GM19467 (cell line): ENCODE measurements around the gene ARHGAP10.
A peak's percentile ranks its signal among the peaks of the same experiment; 100 is the strongest.

Source experiments
- ATAC-seq: cut with Tn5 transposase; IDR thresholded peaks from one replicate; pipeline ENCODE4 v1.9.1; 2021; ENCODE audit warnings: mild to moderate bottlenecking, moderate library complexity; ENCODE audit not compliant: unreplicated experiment

The ARHGAP10 gene

GRCh38 chr4:147730333-147730732 lies 1.6 kb upstream of the ARHGAP10 start:
- ATAC-seq: no peak

DNA sequence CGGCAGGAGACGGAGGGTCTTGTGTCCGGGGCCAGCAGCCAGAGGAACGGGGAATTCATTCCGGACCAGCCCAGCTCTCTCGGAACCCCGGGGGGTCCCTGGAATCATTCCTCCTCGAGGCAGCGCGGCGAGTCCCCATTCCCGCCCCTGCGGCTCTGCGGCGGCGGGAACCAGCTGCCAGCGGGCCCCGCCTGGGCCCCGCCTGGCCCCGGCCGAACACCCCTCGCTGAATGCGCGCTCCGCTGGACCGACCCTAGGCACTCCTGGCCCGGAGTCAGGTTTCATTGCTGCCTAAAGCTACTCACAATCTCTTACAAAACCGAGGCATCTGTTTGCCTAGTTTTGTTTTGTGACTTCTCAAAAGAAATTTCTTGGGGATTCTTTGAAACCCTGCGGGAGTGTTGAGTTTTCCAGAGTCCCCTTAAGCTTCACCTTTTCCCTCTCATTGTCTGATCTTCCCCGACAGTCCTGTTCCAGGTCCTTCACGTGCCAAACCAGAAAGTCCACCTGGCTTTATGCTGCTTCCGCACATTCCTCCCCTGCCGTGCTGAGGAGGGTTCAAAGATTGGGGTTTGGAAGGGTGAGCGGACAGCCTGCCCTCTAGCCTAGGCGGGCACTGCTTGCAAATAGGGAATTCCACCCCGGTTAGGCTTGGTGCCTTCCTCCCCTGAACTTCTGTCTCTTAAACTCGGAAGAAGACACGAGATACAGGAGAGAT lies 789 bp downstream of the ARHGAP10 start:
- peak; percentile 22 for ATAC-seq

- ATAC-seq: no peak
Observed at GRCh38 chr4:147733716-147734344, 1.9 kb downstream of the ARHGAP10 start.

DNA sequence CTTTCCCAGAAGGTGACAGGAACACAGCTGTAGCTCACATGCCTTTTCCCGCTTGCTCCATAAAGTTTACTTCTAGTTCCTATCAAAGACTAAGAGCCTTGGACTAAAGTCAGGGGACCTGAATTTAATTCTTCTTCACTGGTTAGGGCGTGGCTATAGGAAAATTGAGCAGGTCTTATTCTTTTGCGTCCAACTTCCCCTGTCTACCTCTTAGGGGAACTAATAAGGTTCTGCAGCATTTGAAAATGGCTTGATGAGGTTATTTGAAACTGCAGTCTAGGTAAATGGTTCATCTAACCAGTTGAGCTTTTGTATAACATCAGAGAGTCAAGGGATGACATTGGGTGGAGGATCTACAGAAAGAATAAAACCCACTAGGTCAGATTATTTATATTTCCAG lies 2.6 kb downstream of the ARHGAP10 start:
- ATAC-seq: no peak

- peak; percentile 21 for ATAC-seq
Observed at GRCh38 chr4:147735413-147736301, 3.8 kb downstream of the ARHGAP10 start.

DNA sequence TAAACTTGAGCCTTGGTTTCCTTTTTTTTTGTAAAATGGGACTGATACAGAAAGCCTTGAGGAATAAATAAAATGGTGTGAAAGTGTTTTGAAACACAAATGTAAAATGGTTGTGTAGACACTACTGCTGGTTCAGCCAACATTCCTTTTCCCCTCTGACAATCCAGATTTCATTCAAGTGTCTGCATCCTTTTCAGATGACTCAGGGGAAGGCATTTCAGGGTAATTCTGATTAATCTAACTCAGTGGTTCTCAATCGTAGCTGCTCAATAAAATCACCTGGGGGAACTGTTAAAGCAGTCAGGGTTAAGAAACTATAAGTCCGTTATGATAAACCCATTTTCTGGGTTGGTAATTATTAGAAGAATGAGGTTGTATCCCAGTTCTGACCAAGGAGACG lies 4.6 kb downstream of the ARHGAP10 start:
- no peak for ATAC-seq

GRCh38 chr4:147737623-147738022 lies 5.7 kb downstream of the ARHGAP10 start:
- ATAC-seq: no peak

GRCh38 chr4:147739239-147739823 lies 7.4 kb downstream of the ARHGAP10 start:
- ATAC-seq: no peak

DNA sequence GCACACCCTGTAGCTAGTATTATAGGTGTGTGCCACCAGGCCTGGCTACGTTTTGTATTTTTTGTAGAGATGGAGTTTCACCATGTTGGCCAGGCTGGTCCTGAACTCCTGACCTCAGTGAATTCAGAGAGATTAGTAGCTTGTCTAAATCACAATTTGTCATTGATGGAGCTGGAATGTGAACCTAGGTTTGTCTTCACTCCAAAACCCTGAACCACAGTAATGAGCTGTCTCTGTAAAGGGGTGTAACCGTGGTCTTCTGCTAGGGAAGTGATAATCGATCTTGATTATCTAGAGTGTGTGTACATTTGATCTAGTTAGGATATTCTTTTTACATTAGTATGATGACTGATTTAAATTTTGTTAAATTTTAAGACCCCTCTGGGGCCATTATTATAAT lies 8.3 kb downstream of the ARHGAP10 start:
- no peak for ATAC-seq

- no peak for ATAC-seq
Observed at GRCh38 chr4:147741190-147741788, 9.4 kb downstream of the ARHGAP10 start.

- ATAC-seq: no peak
Observed at GRCh38 chr4:147747787-147748454, 16.0 kb downstream of the ARHGAP10 start.

DNA sequence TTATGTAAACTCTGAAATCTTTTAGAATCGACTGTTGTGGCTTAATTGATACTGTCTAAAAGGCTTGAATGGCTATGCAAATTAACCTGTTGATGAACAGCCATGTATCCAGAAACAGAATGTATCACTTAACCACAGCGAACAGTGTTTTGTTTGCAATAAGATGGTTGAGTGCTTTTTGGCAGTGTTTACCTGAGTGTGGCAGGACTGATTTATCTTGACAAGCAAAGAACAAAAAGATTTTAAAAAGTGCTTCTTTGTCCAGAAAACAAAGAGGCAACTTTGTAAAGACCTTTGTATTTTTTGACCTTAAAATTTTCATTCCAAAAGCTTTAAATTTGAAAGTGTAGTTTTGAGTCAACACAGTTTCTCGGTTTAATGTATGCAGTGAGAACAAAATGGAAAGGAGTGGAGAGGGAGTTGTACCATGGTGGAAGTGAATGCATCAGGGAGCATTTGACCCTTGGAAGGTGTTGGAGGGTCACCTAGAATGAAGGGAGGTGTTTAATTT lies 18.0 kb downstream of the ARHGAP10 start:
- peak; percentile 95 for ATAC-seq

GRCh38 chr4:147753047-147753446 lies 21.2 kb downstream of the ARHGAP10 start:
- ATAC-seq: no peak

GRCh38 chr4:147754037-147754445 lies 22.2 kb downstream of the ARHGAP10 start:
- ATAC-seq: no peak

DNA sequence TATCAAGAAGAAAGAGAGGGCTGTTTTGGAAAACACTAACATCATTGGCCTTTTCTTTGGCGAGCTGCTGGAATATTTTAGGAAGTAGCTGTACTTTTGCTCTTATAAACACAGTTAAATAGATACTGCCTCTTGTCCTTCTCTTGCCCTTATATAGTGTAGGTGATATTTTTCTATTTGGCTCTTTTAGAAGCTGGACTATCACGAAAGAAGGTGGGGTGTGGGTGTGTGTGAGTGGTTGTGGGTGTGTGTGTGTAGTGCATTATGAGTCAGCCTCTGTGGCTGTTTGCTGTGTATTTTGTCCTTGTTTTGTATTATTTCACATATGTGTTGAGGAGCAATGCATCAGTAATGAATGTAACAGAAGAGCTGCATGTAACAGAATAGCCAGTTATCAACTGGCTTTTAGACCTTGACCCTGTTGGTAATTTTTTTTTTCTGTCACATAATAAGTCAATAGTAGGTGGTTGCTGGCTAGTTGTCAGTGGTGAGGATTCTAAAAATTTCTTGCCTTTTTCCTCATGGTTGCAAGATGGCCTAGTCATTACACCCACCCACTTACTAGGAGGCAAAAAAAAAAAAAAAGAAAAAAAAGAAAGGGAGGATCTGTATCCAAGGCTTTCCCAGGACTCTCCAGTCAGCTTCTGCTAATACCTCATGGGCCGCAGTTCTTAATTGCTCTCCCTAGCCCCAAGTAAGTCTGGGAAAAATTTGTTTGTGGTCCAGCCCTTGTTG lies 23.8 kb downstream of the ARHGAP10 start:
- ATAC-seq: no peak

DNA sequence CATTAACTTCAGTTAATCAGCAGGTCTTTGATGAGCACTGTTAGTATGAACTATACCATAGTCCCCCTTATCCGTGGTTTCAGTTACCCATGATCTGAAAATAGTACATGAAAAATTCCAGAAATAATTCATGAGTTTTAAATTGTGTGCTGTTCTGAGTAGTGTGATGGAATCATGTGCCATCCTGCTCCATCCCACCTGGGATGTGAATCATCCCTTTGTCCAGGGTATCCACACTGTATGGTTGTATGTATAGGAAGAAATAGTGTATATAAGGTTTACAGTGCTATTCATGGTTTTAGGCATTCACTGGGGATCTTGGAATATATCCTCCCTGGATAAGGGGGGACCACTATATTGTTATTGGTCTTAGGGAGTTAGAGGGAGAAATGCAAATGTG lies 24.5 kb downstream of the ARHGAP10 start:
- ATAC-seq: no peak

DNA sequence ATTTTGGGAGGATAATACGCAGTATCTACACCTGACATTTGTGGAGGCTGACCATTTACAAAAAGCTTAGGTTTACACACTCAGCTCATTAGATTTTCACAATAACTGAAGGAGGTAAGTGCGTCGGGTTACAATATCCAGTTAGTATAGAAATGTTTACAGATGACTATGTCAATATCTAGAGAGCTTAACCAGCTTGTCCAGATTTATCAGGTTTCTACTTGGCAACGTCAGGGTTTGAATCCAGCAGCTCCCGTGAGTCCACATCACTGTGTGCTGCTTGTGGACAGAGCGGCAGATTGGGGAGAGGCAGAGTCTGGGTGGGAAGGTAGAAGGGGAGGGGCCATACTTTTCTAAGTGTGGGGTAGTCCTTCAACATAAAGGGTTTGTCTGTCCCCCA lies 28.3 kb downstream of the ARHGAP10 start:
- no peak for ATAC-seq

DNA sequence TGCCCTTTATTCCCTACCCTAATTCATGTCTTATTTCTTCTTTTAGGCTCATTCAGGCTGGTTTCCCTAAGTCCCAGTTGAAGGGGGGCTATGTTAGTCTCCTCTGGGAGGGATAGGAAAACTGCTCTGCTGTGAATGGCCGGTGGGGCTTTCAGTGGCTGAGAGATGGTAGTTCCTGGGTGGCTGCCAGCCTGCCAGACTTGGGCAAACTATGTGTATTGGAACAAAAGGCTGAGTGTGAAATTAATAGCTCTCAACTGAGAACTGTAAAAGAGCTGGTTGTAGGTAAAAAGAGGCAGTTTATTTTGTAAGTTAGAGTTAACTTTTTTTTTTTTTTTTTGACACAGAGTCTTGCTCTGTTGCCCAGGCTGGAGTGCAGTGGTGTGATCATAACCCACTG lies 28.8 kb downstream of the ARHGAP10 start:
- ATAC-seq: no peak

DNA sequence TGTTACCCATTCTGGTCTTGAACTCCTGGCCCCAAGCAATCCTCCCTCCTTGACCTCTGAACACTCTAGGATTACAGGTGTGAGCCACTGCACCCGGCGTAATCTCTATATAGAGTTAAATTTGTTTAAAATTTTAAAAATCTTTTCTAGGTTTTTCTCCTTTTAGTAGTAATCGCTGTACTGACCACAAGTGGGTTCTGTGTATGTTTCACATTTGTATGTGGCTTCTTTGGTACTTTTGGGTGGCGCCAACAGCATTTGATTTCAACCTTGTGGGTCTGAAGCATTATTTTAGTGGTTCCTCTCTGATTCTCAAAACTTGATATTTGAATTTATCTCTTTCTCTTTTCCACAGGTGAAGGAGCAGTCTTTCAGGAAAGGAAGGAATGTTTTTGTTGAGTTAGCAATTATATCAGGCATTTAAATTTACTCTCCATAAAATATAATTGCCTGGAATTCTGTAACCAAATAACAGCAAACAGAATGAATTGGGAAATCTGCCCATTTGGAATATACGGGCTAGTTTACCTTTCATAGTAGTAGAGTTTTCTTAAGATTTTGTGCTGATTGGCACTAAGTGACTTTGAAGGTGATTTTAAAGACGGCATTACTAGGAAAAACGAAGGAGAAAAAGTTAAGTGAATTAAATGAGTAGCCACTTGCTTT lies 29.5 kb downstream of the ARHGAP10 start:
- no peak for ATAC-seq
